ENCODE measurements around the gene TBCCD1.
A peak's percentile ranks its signal among the peaks of the same experiment; 100 is the strongest.
"Not testable (repeated sequence)": the region's sequence is repeated elsewhere in the genome, so short reads cannot be mapped to it uniquely, and the experiment has no call there.

The TBCCD1 gene

DNA sequence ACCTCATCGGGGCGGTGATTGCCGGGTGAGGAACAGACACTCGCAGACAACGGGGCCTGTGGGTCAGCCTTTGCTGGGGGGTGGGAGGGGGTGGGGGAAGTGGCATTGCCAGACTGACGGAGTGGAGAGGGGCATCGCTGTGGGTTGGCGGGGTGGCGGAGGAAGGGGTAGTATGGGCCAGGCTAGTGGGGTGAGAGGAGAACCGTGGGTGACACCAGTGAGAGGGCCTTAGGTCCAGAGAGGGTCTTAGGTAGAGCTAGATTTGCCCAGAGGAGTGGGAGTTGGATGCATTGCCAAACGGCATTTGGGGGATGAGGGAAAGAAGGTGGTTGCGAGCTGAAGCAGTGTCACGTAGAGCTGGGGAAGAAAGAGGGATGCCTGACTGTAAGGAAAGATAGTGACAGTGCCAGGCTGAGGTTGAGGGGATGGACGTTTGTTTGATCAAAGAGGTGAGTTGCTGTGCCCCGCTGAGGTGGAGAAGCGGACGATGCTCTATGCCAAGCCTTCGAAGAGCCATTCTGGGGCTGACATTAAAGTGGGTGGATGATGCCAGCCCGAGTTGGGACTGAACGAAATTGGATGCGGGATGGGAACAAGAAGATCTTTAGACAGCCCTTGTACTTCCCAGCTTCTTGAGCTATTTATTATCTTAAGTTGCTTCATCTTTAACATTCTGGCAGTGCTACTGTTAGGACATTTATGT is 4.0 kb upstream of the TBCCD1 start:
- peaks cover 7% of the 10 kb centered on the region for H3K4me1 ChIP-seq (ENCODE audit: insufficient read depth, low read length)
- peak overlapping the region; percentile 91; the same call in 1 of the 2 replicates for H3K9ac ChIP-seq (ENCODE audit: low read depth, low read length)
- peak overlapping the region; percentile 88 for H3K4me3 ChIP-seq (ENCODE audit: low read length)
- no peaks in the 10 kb centered on the region for H3K9me3 ChIP-seq (ENCODE audit: insufficient read depth, low read depth, low read length)
- no peaks in the 10 kb centered on the region for H3K27me3 ChIP-seq (ENCODE audit: insufficient read depth, low read length)
- peak overlapping the region; percentile 38 for H3K27ac ChIP-seq (ENCODE audit: low read length)
- peaks cover 43% of the 10 kb centered on the region for H3K36me3 ChIP-seq (ENCODE audit: insufficient read depth, low read depth, low read length)

DNA sequence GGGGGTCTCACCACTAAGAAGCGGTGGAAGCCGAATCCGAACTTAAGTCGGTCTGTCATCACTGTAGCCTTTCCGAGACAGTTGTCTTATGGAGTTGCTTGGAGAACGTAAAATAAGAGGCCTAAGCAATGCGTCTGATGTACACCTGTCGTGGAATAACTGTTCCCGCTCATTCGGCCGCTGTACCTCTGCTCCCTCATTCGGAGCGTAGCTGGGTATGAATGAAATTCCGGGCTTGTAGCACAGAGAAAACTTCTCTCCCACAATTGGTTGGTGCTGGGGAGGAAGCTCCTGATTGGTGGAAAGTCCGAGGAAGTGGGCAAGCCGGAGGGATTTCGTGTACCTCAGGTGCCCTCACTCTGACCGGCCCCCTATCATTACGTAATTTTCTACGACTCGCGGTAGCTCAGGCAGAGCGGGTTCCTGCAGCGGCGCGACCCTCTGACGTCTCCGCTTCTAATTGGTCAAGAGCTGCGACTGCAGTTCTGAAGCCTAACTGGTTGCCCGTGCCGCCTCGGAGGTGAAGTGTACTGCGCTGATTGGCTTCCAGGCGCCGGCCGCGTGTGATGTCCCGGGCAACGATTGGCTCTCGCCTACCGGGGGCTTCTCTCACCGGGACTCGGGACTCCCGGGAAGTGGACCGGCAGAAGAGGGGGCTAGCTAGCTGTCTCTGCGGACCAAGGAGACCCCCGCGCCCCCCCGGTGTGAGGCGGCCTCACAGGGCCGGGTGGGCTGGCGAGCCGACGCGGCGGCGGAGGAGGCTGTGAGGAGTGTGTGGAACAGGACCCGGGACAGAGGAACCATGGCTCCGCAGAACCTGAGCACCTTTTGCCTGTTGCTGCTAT is 3.2 kb upstream of the TBCCD1 start, which contains the start of gene DNAJB11:
Gene DNAJB11 (plus strand): TSS at position 625 of the 845 bp plus-strand sequence. CDS start 178 bp downstream, at position 803.
- peak within 1 kb of the TSS; percentile 88 for H3K4me3 ChIP-seq (ENCODE audit: low read length)
- H3K27me3 ChIP-seq (ENCODE audit: insufficient read depth, low read length): no peaks in the 10 kb centered on the region
- H3K4me1 ChIP-seq (ENCODE audit: insufficient read depth, low read length): peaks cover 7% of the 10 kb centered on the region
- peak within 1 kb of the TSS; percentile 38 for H3K27ac ChIP-seq (ENCODE audit: low read length)
- no peaks in the 10 kb centered on the region for H3K9me3 ChIP-seq (ENCODE audit: insufficient read depth, low read depth, low read length)
- H3K36me3 ChIP-seq (ENCODE audit: insufficient read depth, low read depth, low read length): peaks cover 35% of the 10 kb centered on the region
- H3K9ac ChIP-seq (ENCODE audit: low read depth, low read length): peak within 1 kb of the TSS; percentile 91; the same call in 1 of the 2 replicates

DNA sequence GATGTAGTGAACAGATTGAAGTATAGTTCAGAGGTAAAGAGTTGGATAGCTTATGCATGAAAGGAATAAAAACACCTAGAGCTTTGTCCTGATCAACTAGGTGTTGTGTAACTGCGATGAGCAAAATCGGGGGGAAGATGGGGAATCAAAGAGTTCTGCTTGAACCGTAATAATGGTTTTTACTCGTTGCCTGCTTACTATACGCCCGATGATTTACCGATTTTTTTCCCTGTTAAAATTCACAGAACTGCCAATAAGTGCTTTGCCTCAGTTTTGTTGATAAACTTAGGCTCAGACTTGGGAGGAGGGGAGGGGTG is 2.6 kb upstream of the TBCCD1 start:
- peak overlapping the region; percentile 89; the same call in 1 of the 2 replicates for H3K9ac ChIP-seq (ENCODE audit: low read depth, low read length)
- H3K27ac ChIP-seq (ENCODE audit: low read length): no peak overlapping the region
- H3K4me1 ChIP-seq (ENCODE audit: insufficient read depth, low read length): peaks cover 7% of the 10 kb centered on the region
- H3K9me3 ChIP-seq (ENCODE audit: insufficient read depth, low read depth, low read length): no peaks in the 10 kb centered on the region
- peaks cover 29% of the 10 kb centered on the region for H3K36me3 ChIP-seq (ENCODE audit: insufficient read depth, low read depth, low read length)
- H3K4me3 ChIP-seq (ENCODE audit: low read length): peak overlapping the region; percentile 88
- H3K27me3 ChIP-seq (ENCODE audit: insufficient read depth, low read length): no peaks in the 10 kb centered on the region

DNA sequence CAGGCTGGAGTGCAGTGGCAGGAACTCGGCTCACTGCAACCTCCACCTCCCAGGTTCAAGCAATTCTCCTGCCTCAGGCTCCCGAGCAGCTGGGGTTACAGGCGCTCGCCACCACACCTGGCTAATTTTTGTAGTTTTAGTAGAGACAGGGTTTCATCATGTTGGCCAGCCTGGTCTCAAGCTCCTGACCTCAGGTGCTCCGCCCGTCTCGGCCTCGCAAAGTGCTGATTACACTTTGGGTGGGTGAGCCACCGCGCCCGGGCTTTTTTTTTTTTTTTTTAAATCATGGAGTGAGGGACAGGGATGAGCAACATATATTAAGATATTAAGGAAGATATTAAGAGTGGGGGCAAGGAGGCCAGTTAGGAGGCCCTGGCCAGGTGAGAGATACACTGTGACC is 2.2 kb upstream of the TBCCD1 start:
- Histone ChIP-seq H3K4me3 (ENCODE audit: low read length) (peak overlapping the region; percentile 88), H3K9ac (ENCODE audit: low read depth, low read length) (peak overlapping the region; percentile 89; the same call in 1 of the 2 replicates), H3K36me3 (ENCODE audit: insufficient read depth, low read depth, low read length) (peaks cover 25% of the 10 kb centered on the region)
- not testable (repeated sequence) for H3K4me1 ChIP-seq (ENCODE audit: insufficient read depth, low read length); H3K27me3 ChIP-seq (ENCODE audit: insufficient read depth, low read length); H3K27ac ChIP-seq (ENCODE audit: low read length); H3K9me3 ChIP-seq (ENCODE audit: insufficient read depth, low read depth, low read length)

DNA sequence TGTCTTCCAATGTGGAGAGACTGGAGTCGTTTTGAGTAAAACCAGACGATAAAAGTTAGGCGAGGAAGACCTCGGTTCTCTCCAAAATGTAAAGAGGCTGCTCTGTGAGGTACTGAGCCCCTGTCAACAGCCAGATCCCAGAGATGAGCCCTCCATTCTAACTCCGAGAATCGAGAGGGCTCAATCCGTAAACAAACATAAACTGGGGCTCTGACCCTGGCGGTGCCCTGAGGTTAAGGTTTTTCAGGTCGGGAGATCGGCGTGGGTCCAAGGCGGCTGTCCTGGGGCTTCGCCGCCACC is 417 bp downstream of the TBCCD1 start:
- Histone ChIP-seq H3K4me3 (ENCODE audit: low read length) (peak overlapping the region; percentile 87), H3K36me3 (ENCODE audit: insufficient read depth, low read depth, low read length) (no peaks in the 10 kb centered on the region), H3K4me1 (ENCODE audit: insufficient read depth, low read length) (peaks cover 7% of the 10 kb centered on the region), H3K27ac (ENCODE audit: low read length) (no peak overlapping the region), H3K9me3 (ENCODE audit: insufficient read depth, low read depth, low read length) (no peaks in the 10 kb centered on the region), H3K9ac (ENCODE audit: low read depth, low read length) (peak overlapping the region; percentile 93), H3K27me3 (ENCODE audit: insufficient read depth, low read length) (no peaks in the 10 kb centered on the region)

DNA sequence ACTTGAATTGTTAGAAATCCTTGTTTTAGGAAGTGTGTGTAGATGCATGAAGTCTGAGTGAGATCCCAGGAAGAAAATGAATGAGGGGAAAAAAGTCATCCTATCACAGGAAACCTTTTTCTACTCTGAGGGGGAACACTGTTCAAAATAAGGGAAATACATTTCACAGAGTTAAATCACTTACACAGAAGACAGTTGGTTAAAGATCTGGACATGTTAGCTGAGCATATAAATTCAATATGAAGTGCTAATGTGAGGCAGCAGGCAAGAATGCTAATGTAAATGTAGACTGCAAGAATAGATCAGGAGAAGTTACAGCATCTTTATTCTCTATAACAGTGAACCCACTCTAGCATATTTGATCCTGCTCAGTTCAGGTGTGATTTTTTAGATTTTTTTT is 2.6 kb downstream of the TBCCD1 start:
- H3K36me3 ChIP-seq (ENCODE audit: insufficient read depth, low read depth, low read length): no peaks in the 10 kb centered on the region
- no peaks in the 10 kb centered on the region for H3K27me3 ChIP-seq (ENCODE audit: insufficient read depth, low read length)
- H3K27ac ChIP-seq (ENCODE audit: low read length): no peak overlapping the region
- H3K4me3 ChIP-seq (ENCODE audit: low read length): no peak overlapping the region
- H3K9me3 ChIP-seq (ENCODE audit: insufficient read depth, low read depth, low read length): no peaks in the 10 kb centered on the region
- no peak overlapping the region for H3K9ac ChIP-seq (ENCODE audit: low read depth, low read length)
- peaks cover 2% of the 10 kb centered on the region for H3K4me1 ChIP-seq (ENCODE audit: insufficient read depth, low read length)

DNA sequence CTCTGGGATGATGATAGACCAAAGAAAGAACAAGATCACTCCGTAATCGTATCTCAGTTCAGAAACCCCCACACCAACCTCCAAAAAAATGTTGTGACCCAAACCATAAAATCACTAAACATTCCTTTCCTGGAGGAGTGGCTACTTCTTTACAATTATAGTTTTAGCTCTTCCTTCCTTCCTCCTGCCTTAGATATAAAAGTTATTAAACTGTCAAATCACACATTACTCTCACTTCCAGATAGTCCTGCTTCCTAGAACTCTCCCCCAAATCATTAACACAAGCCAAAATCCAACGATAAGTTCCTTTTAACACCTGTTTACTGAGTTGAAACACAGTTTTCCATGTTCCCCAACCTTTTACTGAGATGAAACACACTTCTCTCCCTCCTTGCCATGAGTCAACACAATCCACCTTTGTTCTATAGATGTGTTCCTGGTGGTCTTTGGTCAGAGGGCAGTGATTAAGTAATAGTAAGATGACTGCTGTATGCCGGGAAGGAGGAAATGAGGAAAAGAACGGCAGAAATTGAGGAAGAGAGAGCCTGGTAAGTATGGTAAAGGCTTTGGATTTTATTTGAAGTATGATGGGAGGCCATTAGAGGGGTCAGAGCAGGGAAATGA is 14.6 kb downstream of the TBCCD1 start:
- Histone ChIP-seq H3K27me3 (ENCODE audit: insufficient read depth, low read length) (no peaks in the 10 kb centered on the region), H3K9ac (ENCODE audit: low read depth, low read length) (no peak overlapping the region), H3K9me3 (ENCODE audit: insufficient read depth, low read depth, low read length) (no peaks in the 10 kb centered on the region), H3K4me3 (ENCODE audit: low read length) (no peak overlapping the region), H3K27ac (ENCODE audit: low read length) (no peak overlapping the region), H3K36me3 (ENCODE audit: insufficient read depth, low read depth, low read length) (peaks cover 53% of the 10 kb centered on the region), H3K4me1 (ENCODE audit: insufficient read depth, low read length) (no peaks in the 10 kb centered on the region)

DNA sequence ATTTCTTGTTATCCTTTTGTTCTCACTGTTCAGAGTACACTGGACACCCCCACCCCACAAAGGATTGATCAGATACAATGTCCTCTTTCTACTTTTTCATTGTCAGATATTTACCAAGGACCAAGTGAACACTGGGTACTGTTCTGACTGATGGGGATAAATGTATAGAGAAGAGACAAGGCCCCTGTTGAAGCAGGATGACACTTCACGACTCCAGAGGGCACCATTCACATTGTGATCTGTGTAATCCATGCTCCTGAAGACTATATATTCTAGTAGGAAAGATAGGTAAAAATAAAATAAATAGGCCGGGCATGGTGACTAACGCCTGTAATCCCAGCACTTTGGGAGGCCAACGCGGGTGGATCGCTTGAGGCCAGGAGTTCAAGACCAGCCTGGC is 15.8 kb downstream of the TBCCD1 start:
- Histone ChIP-seq H3K4me3 (ENCODE audit: low read length) (no peak overlapping the region), H3K4me1 (ENCODE audit: insufficient read depth, low read length) (no peaks in the 10 kb centered on the region), H3K27ac (ENCODE audit: low read length) (no peak overlapping the region), H3K9ac (ENCODE audit: low read depth, low read length) (no peak overlapping the region), H3K36me3 (ENCODE audit: insufficient read depth, low read depth, low read length) (peaks cover 43% of the 10 kb centered on the region), H3K27me3 (ENCODE audit: insufficient read depth, low read length) (no peaks in the 10 kb centered on the region), H3K9me3 (ENCODE audit: insufficient read depth, low read depth, low read length) (no peaks in the 10 kb centered on the region)

DNA sequence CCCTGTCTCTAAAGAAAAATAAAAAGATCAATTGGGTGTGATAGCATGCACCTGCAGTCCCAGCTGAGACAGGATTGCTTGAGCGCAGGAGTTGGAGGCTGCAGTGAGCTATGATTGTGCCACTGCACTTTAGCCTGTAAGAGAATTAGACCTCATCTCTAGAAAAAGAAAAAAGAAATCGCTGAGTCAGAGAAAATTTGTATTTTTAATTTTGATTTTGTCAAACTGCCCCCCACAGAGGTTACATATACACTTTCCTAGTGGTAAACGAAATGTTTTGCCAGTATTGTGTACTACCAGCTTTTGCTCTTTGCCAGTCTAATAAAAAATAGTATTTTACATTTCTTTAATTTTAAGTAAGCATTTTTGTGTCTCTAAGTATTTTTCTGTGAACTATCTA is 17.6 kb downstream of the TBCCD1 start:
- Histone ChIP-seq H3K4me3 (ENCODE audit: low read length) (no peak overlapping the region), H3K9me3 (ENCODE audit: insufficient read depth, low read depth, low read length) (no peaks in the 10 kb centered on the region), H3K4me1 (ENCODE audit: insufficient read depth, low read length) (no peaks in the 10 kb centered on the region), H3K27me3 (ENCODE audit: insufficient read depth, low read length) (no peaks in the 10 kb centered on the region), H3K36me3 (ENCODE audit: insufficient read depth, low read depth, low read length) (peaks cover 31% of the 10 kb centered on the region), H3K27ac (ENCODE audit: low read length) (no peak overlapping the region), H3K9ac (ENCODE audit: low read depth, low read length) (no peak overlapping the region)

DNA sequence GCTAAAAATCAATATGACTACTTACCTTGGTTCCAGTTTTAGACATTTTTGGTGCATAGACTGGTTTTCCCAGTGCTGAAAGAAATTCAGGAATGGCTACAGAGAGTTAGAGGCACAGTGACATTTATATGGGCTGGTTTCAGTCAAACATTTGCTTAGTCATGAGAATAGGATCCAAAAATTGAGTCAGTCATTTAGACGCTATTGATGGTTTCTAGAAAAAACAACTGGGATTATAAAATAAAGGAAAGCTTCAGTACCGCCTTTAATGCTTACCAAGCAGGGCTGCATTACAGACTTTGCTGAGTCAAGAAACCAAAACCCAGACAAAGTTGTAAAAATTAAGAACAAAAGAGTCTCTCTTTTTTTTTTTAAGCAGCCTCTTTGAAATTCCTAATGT is 22.9 kb downstream of the TBCCD1 start, which contains the start of gene CRYGS:
Gene CRYGS (minus strand): TSS at position 100 of the 400 bp plus-strand sequence. CDS start 54 bp downstream, at position 46.
- no peaks in the 10 kb centered on the region for H3K27me3 ChIP-seq (ENCODE audit: insufficient read depth, low read length)
- H3K9ac ChIP-seq (ENCODE audit: low read depth, low read length): no peak within 1 kb of the TSS
- no peak within 1 kb of the TSS for H3K4me3 ChIP-seq (ENCODE audit: low read length)
- peaks cover 5% of the 10 kb centered on the region; the same call in 1 of the 2 replicates for H3K36me3 ChIP-seq (ENCODE audit: insufficient read depth, low read depth, low read length)
- no peak within 1 kb of the TSS for H3K27ac ChIP-seq (ENCODE audit: low read length)
- no peaks in the 10 kb centered on the region for H3K4me1 ChIP-seq (ENCODE audit: insufficient read depth, low read length)
- no peaks in the 10 kb centered on the region for H3K9me3 ChIP-seq (ENCODE audit: insufficient read depth, low read depth, low read length)

DNA sequence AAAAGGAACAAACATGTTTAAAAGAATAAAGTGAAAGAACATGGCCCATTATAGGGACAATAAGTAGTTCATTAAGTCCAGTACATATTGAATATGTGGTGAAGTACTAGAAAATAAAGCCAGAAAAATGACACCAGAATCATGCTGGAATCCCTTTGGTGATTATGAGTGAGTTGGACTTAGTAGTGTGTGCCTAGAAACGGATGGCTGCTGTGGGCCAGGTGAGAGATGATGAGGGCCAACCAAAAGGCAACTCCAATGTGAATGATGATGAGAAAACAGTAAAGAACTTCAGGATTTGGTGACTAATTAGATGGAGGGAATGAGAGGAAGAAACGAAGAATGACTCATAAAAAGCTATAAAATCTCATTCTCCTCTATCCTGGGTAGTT is 26.3 kb downstream of the TBCCD1 start:
- no peak overlapping the region for H3K4me3 ChIP-seq (ENCODE audit: low read length)
- H3K36me3 ChIP-seq (ENCODE audit: insufficient read depth, low read depth, low read length): no peaks in the 10 kb centered on the region
- no peak overlapping the region for H3K9ac ChIP-seq (ENCODE audit: low read depth, low read length)
- H3K27ac ChIP-seq (ENCODE audit: low read length): no peak overlapping the region
- no peaks in the 10 kb centered on the region for H3K4me1 ChIP-seq (ENCODE audit: insufficient read depth, low read length)
- no peaks in the 10 kb centered on the region for H3K9me3 ChIP-seq (ENCODE audit: insufficient read depth, low read depth, low read length)
- H3K27me3 ChIP-seq (ENCODE audit: insufficient read depth, low read length): no peaks in the 10 kb centered on the region

Data from iPS-20b (cell line).